Measurements from ENCODE around the gene FNDC3B. TPM values are rescaled to one million over a fixed set of nuclear protein-coding genes. Genes with fewer than 3 reads are reported as not detected.

Gene FNDC3B
- total and polyA plus RNA-seq, 2 donors (not counting 1 experiment from before 2014, with no cell fraction given) = 1.2 to 9.2 TPM

DNA sequence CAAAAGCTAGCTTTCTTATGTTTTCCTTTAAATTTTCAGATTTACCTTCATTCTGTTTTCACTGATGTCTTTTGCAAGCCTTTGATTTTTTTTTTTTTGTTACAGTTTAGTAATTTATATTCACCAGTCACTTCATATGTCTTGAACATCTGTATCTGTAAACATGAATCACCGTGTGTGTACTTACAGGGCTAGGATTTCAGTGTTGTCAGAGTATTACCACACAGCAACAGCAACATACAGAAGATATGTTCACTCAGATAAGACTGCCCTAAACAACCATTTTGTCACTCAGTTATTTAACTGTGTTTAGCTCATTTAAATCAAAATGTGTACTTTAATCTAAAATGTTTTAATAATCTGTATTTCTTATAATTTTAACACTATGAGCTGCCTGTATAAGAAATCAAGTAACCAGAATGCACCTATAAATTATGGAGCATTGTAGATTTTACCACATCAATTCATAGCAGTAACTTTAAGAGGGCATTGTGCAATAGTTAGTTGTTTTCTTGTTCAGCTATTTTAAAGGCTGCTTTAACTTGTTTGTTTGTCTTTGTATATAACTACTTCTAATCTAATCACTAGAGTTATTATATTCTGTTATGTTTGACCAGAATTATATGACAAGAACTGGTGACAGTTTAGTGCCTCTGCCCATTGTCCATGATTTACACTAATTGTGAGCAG, 358.5 kb downstream of the FNDC3B start:
- intact Hi-C loops (cut with micrococcal nuclease) = no loop called here
- H3K4me3 Mint-ChIP-seq = no peak overlapping the region
- no peak overlapping the region for H3K4me3 ChIP-seq (ENCODE audit: control extremely low read depth in 1 of 5, extremely low read depth in 1 of 5, insufficient read depth in 1 of 5, low read depth in 2 of 5, low read length in 4 of 5)
- no peak overlapping the region for H3K27ac Mint-ChIP-seq
- H2AFZ ChIP-seq (ENCODE audit: insufficient read depth, low read depth, low read length, poor library complexity, severe bottlenecking) = no peak overlapping the region
- WGBS (ENCODE audit: insufficient coverage) = no CpG with 5 or more reads among the region's 1 CpG
- ATAC-seq (ENCODE audit: low read depth) = no peak
- no peak overlapping the region for H3K4me2 ChIP-seq (replicated peaks; ENCODE audit: low read depth, low read length, poor library complexity, severe bottlenecking)
- H3K27ac ChIP-seq (ENCODE audit: low read length in 2 of 2) = no peak overlapping the region
- H3K27me3 Mint-ChIP-seq = peaks cover 4% of the 10 kb centered on the region
- no peaks in the 10 kb centered on the region for H3K79me2 ChIP-seq (ENCODE audit: control insufficient read depth, insufficient read depth, low read length)
- H4K20me1 ChIP-seq (ENCODE audit: control insufficient read depth, insufficient read depth, low read length, poor library complexity, severe bottlenecking) = no peaks in the 10 kb centered on the region
- H3K36me3 ChIP-seq (replicated peaks in 1 of 2; ENCODE audit: control extremely low read depth in 1 of 2, control insufficient read depth in 1 of 2, extremely low read depth in 1 of 2, insufficient read depth in 2 of 2, low read length in 1 of 2) = no peaks in the 10 kb centered on the region
- H3K9ac ChIP-seq (ENCODE audit: low read length) = no peak overlapping the region
- DNase-seq = no peak
- ChIA-PET CTCF (interaction anchor here (0.5 kb wide), 1 partner anchor 951 kb away, joined by 4 read pairs; no protein-coding TSS in a partner anchor), POLR2A (no interaction called here)
- peaks cover 0 to under 1% (median 0%) of the 10 kb centered on the region in 3 donors for H3K9me3 ChIP-seq (ENCODE audit: control extremely low read depth in 1 of 3, control insufficient read depth in 2 of 3, insufficient read depth in 1 of 3, low read length in 2 of 3)
- H3K4me1 ChIP-seq (ENCODE audit: control insufficient read depth in 2 of 2, insufficient read depth in 2 of 2, low read length in 2 of 2) = no peaks in the 10 kb centered on the region
- no peaks in the 10 kb centered on the region for H3K27me3 ChIP-seq (replicated peaks in 1 of 4; ENCODE audit: control extremely low read depth in 1 of 4, control insufficient read depth in 3 of 4, insufficient read depth in 4 of 4, low read length in 3 of 4)
- TF ChIP-seq EZH2 (IDR thresholded peaks at IDR 0.05; ENCODE audit: borderline replicate concordance, insufficient read depth, low read depth, low read length, poor library complexity, severe bottlenecking) (no peak), CTCF (IDR thresholded peaks at IDR 0.05) (no peak)
- H3K9me3 Mint-ChIP-seq (ENCODE audit: insufficient read depth) = no peaks in the 10 kb centered on the region
- no peaks in the 10 kb centered on the region for H3K4me1 Mint-ChIP-seq

GRCh38 chr3:172398484-172398883, 359.1 kb downstream of the FNDC3B start:
- Histone ChIP-seq H4K20me1 (ENCODE audit: control insufficient read depth, insufficient read depth, low read length, poor library complexity, severe bottlenecking) (no peaks in the 10 kb centered on the region), H3K27me3 (replicated peaks in 1 of 4; ENCODE audit: control extremely low read depth in 1 of 4, control insufficient read depth in 3 of 4, insufficient read depth in 4 of 4, low read length in 3 of 4) (no peaks in the 10 kb centered on the region), H3K9me3 (ENCODE audit: control extremely low read depth in 1 of 3, control insufficient read depth in 2 of 3, insufficient read depth in 1 of 3, low read length in 2 of 3) (no peaks in the 10 kb centered on the region), H3K4me2 (replicated peaks; ENCODE audit: low read depth, low read length, poor library complexity, severe bottlenecking) (no peak overlapping the region), H2AFZ (ENCODE audit: insufficient read depth, low read depth, low read length, poor library complexity, severe bottlenecking) (no peak overlapping the region), H3K4me3 (ENCODE audit: control extremely low read depth in 1 of 5, extremely low read depth in 1 of 5, insufficient read depth in 1 of 5, low read depth in 2 of 5, low read length in 4 of 5) (no peak overlapping the region), H3K27ac (ENCODE audit: low read length in 2 of 2) (no peak overlapping the region), H3K4me1 (ENCODE audit: control insufficient read depth in 2 of 2, insufficient read depth in 2 of 2, low read length in 2 of 2) (no peaks in the 10 kb centered on the region), H3K79me2 (ENCODE audit: control insufficient read depth, insufficient read depth, low read length) (no peaks in the 10 kb centered on the region), H3K9ac (ENCODE audit: low read length) (no peak overlapping the region), H3K36me3 (replicated peaks in 1 of 2; ENCODE audit: control extremely low read depth in 1 of 2, control insufficient read depth in 1 of 2, extremely low read depth in 1 of 2, insufficient read depth in 2 of 2, low read length in 1 of 2) (no peaks in the 10 kb centered on the region)
- WGBS (ENCODE audit: insufficient coverage) = no CpG with 5 or more reads among the region's 4 CpGs
- ChIA-PET POLR2A (no interaction called here), CTCF (interaction anchor here (0.5 kb wide), 1 partner anchor 951 kb away, joined by 4 read pairs; no protein-coding TSS in a partner anchor)
- DNase-seq = no peak
- H3K27me3 Mint-ChIP-seq = peaks cover 5% of the 10 kb centered on the region
- H3K27ac Mint-ChIP-seq = no peak overlapping the region
- intact Hi-C loops (cut with micrococcal nuclease) = no loop called here
- no peaks in the 10 kb centered on the region for H3K4me1 Mint-ChIP-seq
- H3K4me3 Mint-ChIP-seq = no peak overlapping the region
- TF ChIP-seq EZH2 (IDR thresholded peaks at IDR 0.05; ENCODE audit: borderline replicate concordance, insufficient read depth, low read depth, low read length, poor library complexity, severe bottlenecking) = no peak
- no peak for TF ChIP-seq CTCF (IDR thresholded peaks at IDR 0.05)
- H3K9me3 Mint-ChIP-seq (ENCODE audit: insufficient read depth) = no peaks in the 10 kb centered on the region
- ATAC-seq (ENCODE audit: low read depth) = no peak

All from B cell (primary cell).